Measurements from ENCODE around the gene COX8C. TPM values are rescaled to one million over a fixed set of nuclear protein-coding genes. Genes with fewer than 3 reads are reported as not detected.
"Not testable (repeated sequence)": the region's sequence is repeated elsewhere in the genome, so short reads cannot be mapped to it uniquely, and the experiment has no call there.

COX8C gene
- total RNA-seq, 1 donor from 2014 or later = not detected

DNA sequence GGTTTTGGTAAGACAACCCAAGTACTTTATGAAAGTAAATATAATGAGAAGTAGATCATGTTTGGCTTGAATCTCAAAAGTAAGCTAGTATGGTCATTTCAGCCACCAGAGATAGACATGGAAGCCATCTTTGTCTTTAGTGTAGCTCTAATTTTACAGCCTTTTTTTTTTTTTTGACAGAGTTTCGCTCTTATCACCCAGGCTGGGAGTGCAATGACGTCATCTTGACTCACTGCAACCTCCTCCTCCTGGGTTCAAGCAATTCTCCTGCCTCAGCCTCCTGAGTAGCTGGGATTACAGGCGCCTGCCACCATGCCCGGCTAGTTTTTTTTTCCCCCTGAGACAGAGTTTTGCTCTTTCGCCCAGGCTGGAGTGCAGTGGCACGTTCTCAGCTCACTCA is 7.9 kb downstream of the COX8C start:
- intact Hi-C loops (cut with micrococcal nuclease) = not testable (repeated sequence)

DNA sequence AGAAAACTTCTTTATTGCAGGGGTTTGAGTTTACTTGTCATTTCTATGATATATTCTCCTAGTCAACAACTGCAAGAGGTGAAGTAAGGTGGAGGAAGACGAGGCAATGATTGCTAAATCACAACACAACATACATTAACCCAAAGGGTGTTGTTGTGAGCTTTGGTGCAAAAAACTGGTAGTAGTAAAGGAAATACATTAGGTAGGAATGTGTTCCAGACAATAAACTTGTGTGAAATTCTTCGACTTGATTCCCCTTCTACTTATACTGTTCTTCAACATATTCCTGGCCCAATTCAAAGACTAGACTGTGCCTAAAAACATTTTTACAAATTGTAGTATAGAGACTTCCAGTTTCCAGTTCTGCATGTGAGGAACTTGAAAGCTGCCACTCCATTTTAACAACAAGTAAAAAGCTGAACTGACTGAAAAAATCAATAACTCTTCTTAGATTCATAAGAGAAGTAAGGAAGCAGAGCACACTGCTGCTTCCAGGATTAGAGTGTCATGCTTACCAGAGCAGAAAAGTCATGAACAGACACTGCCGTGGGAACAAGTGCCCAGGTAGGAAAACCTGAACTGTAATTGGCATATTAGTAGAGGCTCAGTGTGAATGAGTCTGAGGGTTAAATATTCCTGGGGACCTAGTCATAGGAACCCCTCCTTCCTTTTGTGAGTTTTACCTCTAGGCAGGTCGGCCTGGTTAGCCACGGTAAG is 22.2 kb downstream of the COX8C start:
- intact Hi-C loops (cut with micrococcal nuclease) = no loop called here

DNA sequence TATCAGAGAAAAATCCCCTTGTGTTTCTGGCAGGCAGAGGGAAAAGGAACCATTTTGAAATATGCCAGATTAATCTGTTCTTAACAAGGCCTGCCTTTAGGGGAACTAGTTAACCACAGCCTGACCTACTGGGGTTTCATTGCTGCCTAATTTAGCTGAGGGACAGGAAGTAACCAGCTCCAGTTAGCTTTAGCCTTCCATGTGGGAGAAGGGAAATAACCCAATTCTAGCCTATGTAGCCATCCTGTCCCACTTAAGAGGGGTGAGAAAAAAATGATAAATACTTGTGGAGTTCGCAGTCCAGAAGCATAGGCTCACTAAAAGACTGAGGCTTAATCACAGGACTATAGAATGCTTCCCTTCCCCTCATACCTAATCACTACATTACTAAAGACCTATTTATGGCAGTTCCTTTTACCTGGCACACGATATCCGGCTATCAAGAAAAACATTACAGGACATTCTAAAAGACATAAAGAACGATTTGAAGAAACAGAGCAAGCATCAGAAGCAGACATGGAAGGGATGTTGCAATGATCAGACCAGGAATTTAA is 22.8 kb downstream of the COX8C start:
- intact Hi-C loops (cut with micrococcal nuclease) = no loop called here

DNA sequence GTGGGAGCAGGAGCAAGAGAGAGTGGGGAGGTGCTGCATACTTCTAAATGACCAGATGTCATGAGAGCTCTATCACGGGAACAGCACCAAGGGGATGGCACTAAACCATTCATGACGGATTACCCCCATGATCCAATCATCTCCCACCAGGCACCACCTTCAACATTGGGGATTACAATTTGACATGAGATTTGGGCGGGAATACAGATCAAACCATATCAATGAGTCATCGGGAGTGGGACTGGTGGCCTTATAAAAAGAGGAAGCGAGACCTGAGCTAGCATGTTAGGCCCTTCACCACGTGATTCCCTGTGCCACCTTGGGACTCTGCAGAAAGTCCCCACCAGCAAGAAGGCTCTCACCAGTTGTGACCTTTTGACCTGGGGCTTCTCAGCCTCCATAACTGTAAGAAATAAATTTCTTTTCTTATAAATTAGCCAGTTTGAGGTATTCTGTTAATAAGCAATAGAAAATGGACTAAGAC is 28.7 kb downstream of the COX8C start:
- intact Hi-C loops (cut with micrococcal nuclease) = no loop called here

DNA sequence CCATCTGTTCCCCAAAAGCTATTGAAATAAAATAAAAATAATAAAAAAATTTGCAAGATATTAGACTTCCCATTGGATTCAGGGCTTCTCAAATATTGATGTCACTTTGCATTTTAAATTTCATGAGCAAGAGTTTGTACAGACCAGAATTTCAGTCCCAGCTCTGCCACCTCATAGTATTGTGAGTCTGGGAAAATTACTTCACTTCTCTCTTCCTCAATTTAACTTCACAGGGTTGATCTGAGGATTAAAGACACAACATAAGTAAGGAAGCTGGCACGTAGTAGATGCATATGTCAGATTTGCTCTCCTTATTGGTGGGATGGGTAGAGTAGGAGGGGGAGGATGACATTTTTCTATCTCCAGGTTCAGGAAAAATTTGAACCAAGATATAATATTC is 32.8 kb downstream of the COX8C start:
- intact Hi-C loops (cut with micrococcal nuclease) = loop anchor here (10.0 kb wide), 1 partner anchor 1585 kb away; no protein-coding TSS in a partner anchor

DNA sequence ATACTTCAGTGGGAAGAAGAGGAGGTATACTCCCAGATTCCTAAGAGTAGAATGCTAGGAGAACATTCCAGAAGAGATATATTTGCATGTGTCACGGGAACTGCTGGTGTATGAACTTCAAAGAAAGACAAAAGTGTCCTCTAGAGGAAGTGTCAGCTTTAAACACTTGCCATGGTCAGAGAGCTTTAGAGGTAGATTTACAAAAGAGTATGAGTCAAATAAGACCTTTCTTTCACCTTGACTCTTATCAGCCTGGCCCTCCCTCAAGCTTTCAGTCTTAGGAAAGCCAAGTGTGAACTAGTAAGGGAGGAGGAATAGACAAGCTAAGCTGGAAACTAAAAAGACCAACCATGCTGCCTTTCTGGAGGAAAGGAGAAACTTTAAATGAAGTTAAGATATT is 34.7 kb downstream of the COX8C start:
- intact Hi-C loops (cut with micrococcal nuclease) = loop anchor here (10.0 kb wide), 1 partner anchor 1587 kb away; no protein-coding TSS in a partner anchor

DNA sequence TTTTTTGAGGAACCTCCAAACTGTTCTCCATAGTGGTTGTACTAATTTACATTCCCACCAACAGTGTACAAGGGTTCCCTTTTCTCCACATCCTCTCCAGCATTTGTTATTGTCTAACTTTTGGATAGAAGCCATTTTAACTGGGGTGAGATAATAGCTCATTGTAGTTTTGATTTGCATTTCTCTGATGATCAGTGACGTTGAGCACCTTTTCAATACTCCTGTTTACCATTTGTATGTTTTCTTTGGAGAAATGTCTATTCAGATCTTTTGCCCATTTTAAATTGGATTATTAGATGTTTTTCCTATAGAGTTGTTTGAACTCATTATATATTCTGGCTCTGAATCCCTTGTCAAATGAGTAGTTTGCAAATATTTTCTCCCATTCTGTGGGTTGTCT is 37.3 kb downstream of the COX8C start:
- intact Hi-C loops (cut with micrococcal nuclease) = loop anchor here (10.0 kb wide), 1 partner anchor 1589 kb away; no protein-coding TSS in a partner anchor

DNA sequence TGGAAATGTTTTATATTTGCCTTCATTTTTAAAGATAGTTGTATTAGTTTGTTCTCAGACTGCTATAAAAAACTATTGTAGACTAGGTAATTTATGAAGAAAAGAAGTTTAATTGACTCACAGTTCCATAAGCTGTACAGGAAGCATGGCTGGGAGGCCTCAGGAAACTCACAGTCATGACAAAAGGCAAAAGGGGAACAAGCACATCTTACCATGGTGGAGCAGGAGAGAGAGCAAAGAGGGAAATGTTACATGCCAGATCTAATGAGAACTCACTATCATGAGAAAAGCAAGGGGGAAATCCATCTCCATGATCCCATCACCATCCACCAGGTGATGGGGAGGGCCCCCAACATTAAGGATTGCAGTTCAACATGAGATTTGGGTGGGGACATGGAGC is 48.2 kb downstream of the COX8C start:
- intact Hi-C loops (cut with micrococcal nuclease) = no loop called here

DNA sequence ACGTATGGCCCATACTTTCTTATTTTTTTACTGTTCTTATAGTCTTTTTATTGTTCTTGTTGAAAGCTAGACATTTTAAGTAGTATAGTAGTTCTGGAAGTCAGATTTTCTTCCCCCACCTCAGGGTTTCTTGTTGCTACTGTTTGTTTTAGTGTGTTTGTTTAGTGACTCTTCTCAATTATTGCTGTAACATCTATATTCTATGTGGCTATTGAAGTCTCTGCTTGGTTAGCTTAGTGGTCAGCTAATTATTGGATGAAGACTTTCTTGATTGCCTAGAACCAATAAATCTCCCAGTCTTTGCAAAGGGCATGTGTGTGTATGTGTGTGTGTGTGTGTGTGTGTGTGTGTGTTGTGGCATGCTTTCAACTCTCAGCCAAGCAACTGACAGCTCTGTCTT is 49.5 kb downstream of the COX8C start:
- intact Hi-C loops (cut with micrococcal nuclease) = no loop called here

Other genes starting within 250 kb of the COX8C start
- gene ITPK1, start 231.3 kb upstream of the COX8C start, total RNA-seq = 68.4 and 74.0 TPM in 2 replicates
- 22.9 and 24.0 TPM in 2 replicates for gene MOAP1, start 162.3 kb upstream of the COX8C start, total RNA-seq
- gene LYSET, start 161.9 kb upstream of the COX8C start, total RNA-seq = 9.6 and 11.6 TPM in 2 replicates
- 14.2 and 14.4 TPM in 2 replicates for gene GON7, start 140.1 kb upstream of the COX8C start, total RNA-seq
- 32.7 and 37.6 TPM in 2 replicates for gene UBR7, start 139.9 kb upstream of the COX8C start, total RNA-seq
- 20.3 and 25.1 TPM in 2 replicates for gene BTBD7, start 14.1 kb upstream of the COX8C start, total RNA-seq
- gene UNC79, start 83.8 kb downstream of the COX8C start, total RNA-seq = not detected in 2 replicates